EL (cell line): ENCODE data around the gene DNTT.

Source experiments
- DNase-seq: peaks from one replicate; pipeline ENCODE4 v3.0.0-alpha.2; 2016

DNTT gene

GRCh38 chr10:96311180-96311715 lies 7.0 kb downstream of the DNTT start:
- DNase-seq: no peak

DNA sequence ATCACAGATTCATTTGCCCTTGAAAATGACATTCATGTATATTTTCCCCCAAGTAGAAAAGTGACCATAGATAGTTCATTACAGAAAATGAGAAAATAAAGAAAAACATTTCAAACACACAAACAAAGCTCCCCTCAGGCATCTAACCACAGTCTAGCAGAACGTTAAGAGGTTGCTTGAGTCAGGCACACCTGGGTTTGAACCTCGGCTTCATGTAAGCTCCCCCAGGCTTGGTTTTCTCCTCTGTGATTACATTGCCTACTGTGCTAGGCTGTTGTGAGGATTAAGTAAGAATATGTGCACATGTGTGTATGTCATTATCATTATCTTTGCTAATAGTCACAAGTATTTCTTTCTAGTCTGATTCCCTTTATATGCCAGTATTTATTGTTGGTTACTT lies 9.1 kb downstream of the DNTT start:
- DNase-seq: no peak

- DNase-seq: no peak
Measured at GRCh38 chr10:96317067-96317833, 13.0 kb downstream of the DNTT start.

DNA sequence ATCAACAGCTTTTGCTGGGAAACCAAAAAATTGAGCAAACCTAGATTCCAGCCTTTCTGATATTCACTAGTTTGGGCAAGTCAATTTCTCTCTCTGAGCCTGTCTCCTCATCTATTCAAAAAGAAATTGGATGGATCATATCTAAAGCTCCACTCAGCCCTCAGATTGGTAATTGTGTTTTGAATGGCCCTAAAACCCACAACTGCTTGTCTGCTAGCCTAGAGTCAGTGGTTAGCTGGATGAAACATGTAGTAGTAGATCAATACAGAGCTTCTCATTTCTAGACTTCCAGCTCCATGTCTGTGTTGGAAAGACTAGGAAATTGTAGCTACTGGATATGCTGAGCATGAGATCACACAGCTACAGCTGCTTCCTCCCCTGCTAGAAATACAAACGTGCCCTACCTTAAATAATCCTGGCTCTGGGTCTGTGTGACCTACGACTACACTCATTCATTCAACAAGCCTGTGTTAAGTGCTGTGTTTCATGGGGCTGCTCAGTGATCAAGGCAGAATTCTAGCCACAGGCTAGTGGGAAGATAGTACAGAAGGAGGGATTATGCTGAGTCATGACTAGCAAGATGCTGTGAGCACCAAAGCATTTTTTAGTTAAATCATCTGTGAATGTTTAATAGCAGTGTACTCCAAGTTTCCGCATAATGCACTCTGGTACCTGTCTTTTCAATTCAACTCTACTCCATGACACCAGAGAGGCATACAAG lies 15.7 kb downstream of the DNTT start:
- no peak for DNase-seq

DNA sequence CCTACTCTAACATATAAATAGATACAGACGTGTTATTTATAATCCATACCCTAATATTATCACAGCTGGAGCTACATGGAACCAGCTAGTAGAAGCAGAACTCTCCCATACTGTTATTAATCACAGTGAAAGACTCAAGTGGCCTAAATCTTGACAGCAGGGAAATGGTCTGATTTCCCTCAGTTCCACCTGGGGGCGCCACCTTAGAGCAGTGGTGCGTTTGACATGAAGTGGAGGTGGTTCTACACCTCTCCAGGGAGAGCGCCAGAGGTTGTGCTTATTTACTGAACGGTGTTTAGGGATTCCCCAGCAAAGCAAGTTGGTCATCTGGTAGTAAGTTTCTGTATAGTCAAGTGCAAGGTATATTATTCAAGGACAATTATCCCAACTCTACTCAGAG lies 17.6 kb downstream of the DNTT start:
- no peak for DNase-seq

- no peak for DNase-seq
Measured at GRCh38 chr10:96322275-96322674, 18.0 kb downstream of the DNTT start.

GRCh38 chr10:96324447-96324846 lies 20.2 kb downstream of the DNTT start:
- DNase-seq: no peak

DNA sequence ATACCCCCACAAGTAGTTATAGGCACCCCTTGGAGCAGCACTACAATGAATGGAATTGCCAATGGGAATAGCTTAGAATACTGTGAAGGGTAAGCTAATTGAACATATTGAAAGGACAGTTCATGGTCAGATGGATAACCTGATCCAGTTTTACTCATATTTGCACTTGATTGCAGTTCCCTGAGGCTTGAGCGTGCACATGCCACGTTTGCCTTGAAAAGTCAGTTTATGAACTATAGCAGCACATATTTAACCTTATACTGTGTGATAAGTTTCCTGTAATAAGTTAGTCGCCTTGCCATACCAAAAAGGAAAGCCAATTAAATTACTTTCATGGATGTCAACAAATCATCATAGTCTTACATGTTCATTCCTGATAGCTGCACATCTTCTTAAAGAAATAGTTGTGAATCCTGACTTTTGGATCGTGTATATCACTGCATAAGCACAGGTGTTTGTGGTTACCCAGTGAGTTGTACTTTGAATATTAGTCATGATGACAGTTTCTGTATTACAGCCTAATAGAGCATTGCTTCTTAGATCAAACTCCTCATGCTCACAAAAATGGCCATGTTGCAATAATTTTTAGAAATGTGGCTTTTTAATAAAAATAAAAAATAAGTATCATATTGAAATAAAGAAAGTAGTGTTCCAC lies 21.6 kb downstream of the DNTT start:
- no peak for DNase-seq

DNA sequence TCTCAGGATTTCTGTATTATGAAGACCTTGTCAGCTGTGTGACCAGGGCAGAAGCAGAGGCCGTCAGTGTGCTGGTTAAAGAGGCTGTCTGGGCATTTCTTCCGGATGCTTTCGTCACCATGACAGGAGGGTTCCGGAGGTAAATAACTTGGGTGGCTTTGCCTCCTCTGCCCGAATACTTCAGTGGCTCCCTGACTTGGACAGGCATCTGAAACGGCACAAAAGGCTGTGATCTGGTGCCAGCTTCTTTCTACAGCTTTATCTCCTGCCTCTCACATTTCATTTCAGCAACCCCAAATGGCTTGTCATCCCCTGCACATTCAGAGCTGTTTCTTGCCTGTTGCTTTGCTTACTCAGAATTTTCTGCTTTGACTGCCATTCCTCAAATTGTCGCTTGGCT lies 23.2 kb downstream of the DNTT start:
- DNase-seq: no peak

DNA sequence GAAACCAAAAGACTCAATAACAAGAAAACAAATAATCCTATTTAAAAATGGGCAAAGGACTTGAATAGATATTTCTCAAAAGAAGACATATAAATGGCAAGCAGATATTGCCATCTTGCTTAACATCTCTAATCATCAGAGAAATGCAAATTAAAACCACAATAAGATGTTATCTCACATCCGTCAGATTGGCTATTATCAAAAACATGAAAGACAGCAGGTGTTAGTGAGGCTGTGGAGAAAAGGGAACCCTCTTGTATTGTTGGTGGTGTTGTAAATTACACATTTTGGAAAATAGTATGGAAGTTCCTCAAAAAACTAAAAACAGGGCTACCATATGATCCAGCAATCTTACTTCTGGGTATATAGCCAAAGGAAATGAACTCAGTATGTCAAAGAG lies 28.9 kb downstream of the DNTT start:
- DNase-seq: no peak

- DNase-seq: peak; percentile 39
Measured at GRCh38 chr10:96334616-96335526, 30.6 kb downstream of the DNTT start.

DNA sequence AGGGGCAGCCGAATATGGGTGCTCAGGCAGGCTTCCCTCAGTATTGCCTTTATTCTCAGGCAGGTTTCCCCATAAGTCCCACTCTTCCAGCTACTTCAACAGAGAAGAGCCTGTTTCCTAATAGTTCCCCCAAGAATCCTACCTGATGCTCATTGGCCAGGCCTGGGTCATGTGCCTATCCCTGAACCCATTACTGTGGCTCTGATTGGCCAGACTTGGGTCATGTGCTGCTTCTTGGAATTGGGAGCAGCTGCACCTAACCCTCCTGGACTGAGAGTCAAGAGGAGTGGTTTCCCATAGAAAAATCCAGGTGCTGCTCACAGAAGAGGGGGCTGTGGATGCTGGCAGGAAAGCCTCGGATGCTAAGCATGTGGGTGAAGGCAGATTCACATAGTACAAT lies 32.9 kb downstream of the DNTT start:
- DNase-seq: no peak

DNA sequence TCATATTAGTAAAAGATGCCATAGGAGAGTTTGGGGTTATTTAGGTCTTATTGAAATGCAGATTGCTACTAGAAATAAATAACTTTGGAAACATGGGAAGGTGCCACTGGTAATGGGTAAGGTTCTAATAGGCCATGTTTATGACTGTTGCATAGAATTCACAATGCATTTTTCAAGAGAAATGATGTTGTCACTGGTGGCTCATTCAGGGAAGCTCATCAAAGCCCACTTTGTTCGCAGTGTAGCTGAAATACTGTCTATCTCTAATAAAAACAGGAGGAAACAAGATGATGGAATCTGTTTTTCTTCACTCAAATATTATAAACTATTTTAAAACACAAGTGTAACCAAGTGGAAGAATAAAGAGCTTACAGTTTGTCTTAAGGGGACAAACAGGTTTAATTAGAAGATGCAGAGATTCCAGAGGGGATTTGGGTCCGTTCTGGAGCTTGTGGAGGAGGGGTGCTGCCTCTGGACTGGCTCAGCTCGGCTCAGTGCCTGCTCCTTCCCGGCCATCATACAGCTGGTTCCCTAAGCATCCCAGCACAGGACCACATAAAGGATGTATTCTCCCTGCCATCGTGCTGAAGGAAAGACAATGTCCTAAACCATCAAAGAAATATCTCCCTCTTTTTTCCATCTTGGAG lies 34.2 kb downstream of the DNTT start:
- DNase-seq: no peak

DNA sequence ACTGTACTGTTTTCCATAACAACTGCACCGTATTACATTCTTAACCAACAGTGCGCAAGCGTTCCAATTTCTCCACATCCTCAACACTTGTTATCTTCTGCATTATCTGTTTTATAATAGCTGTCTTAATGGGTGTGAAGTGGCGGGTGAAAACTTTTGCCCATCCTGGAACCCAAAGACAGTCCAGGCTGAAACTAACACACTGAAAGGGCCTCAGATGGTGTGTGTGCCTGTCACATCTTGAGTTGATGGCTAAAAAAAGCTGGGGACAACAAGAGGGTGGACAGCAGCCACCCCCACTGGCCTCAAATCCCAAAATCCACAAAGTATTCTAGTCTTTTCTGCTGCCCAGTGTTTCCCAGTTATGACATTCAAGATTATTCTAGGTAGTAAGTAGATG lies 35.1 kb downstream of the DNTT start:
- DNase-seq: no peak

- DNase-seq: peak; percentile 60
Measured at GRCh38 chr10:96339956-96340904, 36.0 kb downstream of the DNTT start.

- DNase-seq: no peak
Measured at GRCh38 chr10:96341219-96342182, 37.3 kb downstream of the DNTT start.

DNA sequence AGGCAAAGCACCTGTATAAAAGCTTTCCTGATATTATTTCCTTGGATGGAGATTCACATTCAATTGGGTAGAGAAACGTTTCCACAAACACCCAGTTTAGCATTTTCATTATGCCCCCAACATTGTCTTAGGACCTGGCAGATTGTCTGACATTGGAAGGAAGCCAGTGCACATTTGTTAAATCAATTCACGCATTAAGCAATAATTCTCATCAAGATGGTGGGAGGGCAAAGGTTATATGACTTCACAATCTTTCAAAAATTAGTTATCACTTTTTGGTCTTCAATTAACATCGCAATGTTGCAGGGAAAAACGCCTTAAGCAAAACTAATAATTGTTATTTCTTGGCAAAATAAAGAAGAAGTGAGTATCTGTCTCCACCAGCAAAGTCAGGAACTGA lies 38.2 kb downstream of the DNTT start:
- no peak for DNase-seq

DNA sequence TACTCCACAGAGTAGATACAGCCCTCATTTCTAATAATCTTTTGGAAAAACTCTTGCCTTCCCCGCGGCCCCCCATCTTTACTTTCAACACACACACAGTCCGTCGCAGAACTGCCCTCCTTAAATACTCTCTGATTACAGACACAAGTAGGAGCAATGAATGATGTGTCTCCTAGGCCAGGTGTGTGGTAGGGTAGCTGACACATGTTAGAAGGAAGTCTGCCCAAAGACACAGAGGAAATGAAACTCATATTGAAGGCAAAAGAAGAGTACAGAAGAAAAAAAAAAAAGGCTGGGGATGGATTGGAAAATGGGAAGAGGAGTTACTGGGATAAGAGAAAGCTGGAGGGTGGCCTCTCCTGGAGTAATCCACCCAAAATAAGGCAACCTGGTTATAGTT lies 39.9 kb downstream of the DNTT start:
- DNase-seq: no peak

- no peak for DNase-seq
Measured at GRCh38 chr10:96345222-96345621, 41.0 kb downstream of the DNTT start.

- no peak for DNase-seq
Measured at GRCh38 chr10:96346295-96346694, 42.1 kb downstream of the DNTT start.
